GM23338 (cell line): ENCODE data around the gene FHIT. TPM values are rescaled to one million over a fixed set of nuclear protein-coding genes. Genes with fewer than 3 reads are reported as not detected.

ENCODE experiments used
- ATAC-seq: fragments of 200-7000 bp; cut with Tn5 transposase; 3 replicates; pipeline ENCODE4 v1.9.1; 2020
- DNase-seq: peaks from one replicate; pipeline ENCODE4 v3.0.0-alpha.2; 2015; ENCODE audit warnings: low spot score
- H2AFZ ChIP-seq: fragments of 200-600 bp; sonication (generic); 2 replicates; pipeline ENCODE4 v1.8.0; 2016; ENCODE audit warnings: antibody characterized with exemption, mild to moderate bottlenecking, moderate library complexity
- H3F3A ChIP-seq: fragments of 200-600 bp; sonication (generic); replicated peaks from 2 replicates; pipeline ENCODE4 v1.8.0; 2017; ENCODE audit warnings: antibody characterized with exemption, mixed run types, low read depth
- H3K27ac ChIP-seq: fragments of 200-600 bp; sonication (generic); 2 replicates; pipeline ENCODE4 v1.6.1; 2016; ENCODE audit warnings: low read depth
- H3K27me3 ChIP-seq: fragments of 200-600 bp; sonication (generic); 2 replicates; pipeline ENCODE4 v1.8.0; 2016; ENCODE audit warnings: mild to moderate bottlenecking, mixed run types, moderate library complexity; ENCODE audit not compliant: insufficient read depth
- H3K36me3 ChIP-seq: fragments of 200-600 bp; sonication (generic); 2 replicates; pipeline ENCODE4 v1.8.0; 2016; ENCODE audit warnings: mild to moderate bottlenecking; ENCODE audit not compliant: insufficient read depth
- H3K4me1 ChIP-seq: fragments of 200-600 bp; sonication (generic); 2 replicates; pipeline ENCODE4 v1.8.0; 2016; ENCODE audit warnings: mild to moderate bottlenecking, moderate library complexity; ENCODE audit not compliant: insufficient read depth
- H3K4me2 ChIP-seq: fragments of 200-600 bp; sonication (generic); 2 replicates; pipeline ENCODE4 v1.7.1; 2017; ENCODE audit warnings: mixed run types
- H3K4me3 ChIP-seq: fragments of 200-600 bp; sonication (generic); 2 replicates; pipeline ENCODE4 v1.6.1; 2016; ENCODE audit warnings: mixed run types
- H3K79me2 ChIP-seq: fragments of 200-600 bp; sonication (generic); replicated peaks from 2 replicates; pipeline ENCODE4 v1.8.0; 2017; ENCODE audit warnings: mild to moderate bottlenecking; ENCODE audit not compliant: insufficient read depth
- H3K9me2 ChIP-seq: fragments of 200-600 bp; sonication (generic); 2 replicates; pipeline ENCODE4 v1.8.0; 2017; ENCODE audit not compliant: insufficient read depth
- H4K20me1 ChIP-seq: fragments of 200-600 bp; sonication (generic); replicated peaks from 2 replicates; pipeline ENCODE4 v1.8.0; 2017; ENCODE audit warnings: mild to moderate bottlenecking; ENCODE audit not compliant: insufficient read depth
- H3K27ac Mint-ChIP-seq: 2 replicates; pipeline ENCODE4 v1.8.0; 2020; ENCODE audit warnings: inconsistent platforms, mild to moderate bottlenecking, moderate library complexity, mixed read lengths
- H3K27me3 Mint-ChIP-seq: 3 replicates; pipeline ENCODE4 v1.8.0; 2022; ENCODE audit warnings: low read depth, mild to moderate bottlenecking, moderate library complexity, mixed read lengths, inconsistent platforms; ENCODE audit not compliant: insufficient read depth, poor library complexity
- H3K36me3 Mint-ChIP-seq: 3 replicates; pipeline ENCODE4 v1.8.0; 2021; ENCODE audit warnings: low read depth, mild to moderate bottlenecking, inconsistent platforms, moderate library complexity, mixed read lengths
- H3K4me1 Mint-ChIP-seq: 3 replicates; pipeline ENCODE4 v1.8.0; 2020; ENCODE audit warnings: mild to moderate bottlenecking, inconsistent platforms, mixed read lengths
- H3K4me3 Mint-ChIP-seq: 3 replicates; pipeline ENCODE4 v1.8.0; 2021; ENCODE audit warnings: moderate library complexity, mild to moderate bottlenecking, inconsistent platforms, mixed read lengths
- H3K9me3 Mint-ChIP-seq: 3 replicates; pipeline ENCODE4 v1.8.0; 2020; ENCODE audit warnings: moderate library complexity, mild to moderate bottlenecking, inconsistent platforms, mixed read lengths
- CREB1 ChIP-seq: fragments of 250-450 bp; sonication (Bioruptor Pico); IDR thresholded peaks from 2 replicates; pipeline ENCODE4 v1.5.0; 2020; ENCODE audit warnings: low read depth, mild to moderate bottlenecking, moderate library complexity
- EZH2 ChIP-seq: fragments of 200-600 bp; sonication (generic); IDR thresholded peaks from one replicate; pipeline ENCODE4 v1.8.0; 2017; ENCODE audit warnings: antibody characterized with exemption, mild to moderate bottlenecking, low read depth; ENCODE audit not compliant: unreplicated experiment
- EZH2phosphoT487 ChIP-seq: fragments of 200-600 bp; sonication (generic); IDR thresholded peaks from one replicate; pipeline ENCODE4 v1.8.1; 2018; ENCODE audit warnings: antibody characterized with exemption; ENCODE audit not compliant: unreplicated experiment
- NANOG ChIP-seq: IDR thresholded peaks from 2 replicates; pipeline ENCODE4 v1.6.1; 2016; ENCODE audit warnings: antibody characterized with exemption, borderline replicate concordance
- POLR2AphosphoS5 ChIP-seq: IDR thresholded peaks from 2 replicates; pipeline ENCODE4 v1.6.1; 2016; ENCODE audit warnings: antibody characterized with exemption, low read depth
- STAT1 ChIP-seq: IDR thresholded peaks from one replicate; pipeline ENCODE4 v1.6.1; 2016; ENCODE audit warnings: antibody characterized with exemption; ENCODE audit not compliant: unreplicated experiment
- ZNF114 ChIP-seq: fragments of 250-450 bp; sonication (Bioruptor Pico); IDR thresholded peaks from 2 replicates; pipeline ENCODE4 v1.5.0; 2020; ENCODE audit warnings: mild to moderate bottlenecking, moderate library complexity
- ZNF331 ChIP-seq: fragments of 250-450 bp; sonication (Bioruptor Pico); IDR thresholded peaks from 2 replicates; pipeline ENCODE4 v1.5.0; 2020; ENCODE audit warnings: low read depth, mild to moderate bottlenecking, moderate library complexity
- polyA plus RNA-seq: library from polyadenylated mRNA; unstranded; fragments of >200 nt; fragmentation: Nextera tagmentation; extraction: Ambion mirVana; gene quantifications from 2 replicates; pipeline ENCODE4 v1.2.1, GENCODE V29; 2016
- total RNA-seq: library from RNA; depleted of rRNA; stranded (reverse); fragments of >200 nt; shearing (Covaris generic); gene quantifications from 2 replicates; pipeline ENCODE4 v1.2.3, GENCODE V29; 2014
- TF ChIP-seq, protein P1 (sequence below), 2 experiments: fragments of 200-600 bp in 1 of 2; sonication (generic) in 1 of 2; conservative IDR thresholded peaks; 2 replicates each; pipeline versions ENCODE4 v1.5.1 to v1.6.1; 2016 to 2017; ENCODE audit warnings: antibody characterized with exemption in 2 of 2, low read depth in 2 of 2, mild to moderate bottlenecking in 2 of 2, moderate library complexity in 1 of 2
- TF ChIP-seq, protein P2 (sequence below): IDR thresholded peaks from 2 replicates; pipeline ENCODE4 v1.6.1; 2016; ENCODE audit warnings: antibody characterized with exemption
- TF ChIP-seq, protein P3 (sequence below): IDR thresholded peaks from one replicate; pipeline ENCODE4 v1.6.1; 2018; ENCODE audit warnings: antibody characterized with exemption; ENCODE audit not compliant: unreplicated experiment

FHIT gene
- total and polyA plus RNA-seq, 2 experiments from 2014 or later, result 3.0 to 8.3 TPM

DNA sequence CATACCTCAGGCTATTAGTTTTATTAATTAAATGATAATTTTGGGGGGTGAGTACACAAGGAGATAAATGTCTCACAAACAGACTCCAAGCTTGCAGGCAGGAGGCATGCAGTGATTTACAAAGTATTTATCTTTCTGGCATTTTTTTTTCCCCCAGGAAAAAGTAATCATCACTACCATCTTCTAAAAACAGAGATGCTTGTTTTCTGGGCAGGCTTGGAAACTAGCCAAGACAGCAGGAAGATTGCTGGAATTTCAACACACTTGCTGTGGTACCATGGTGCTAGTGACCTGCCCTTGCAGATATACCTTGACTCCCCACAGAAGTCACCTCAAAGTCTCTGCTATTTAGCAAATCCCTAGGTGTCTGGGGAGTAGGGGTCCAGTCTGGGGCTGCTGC lies 1468.6 kb downstream of the FHIT start:
- no peaks in the 10 kb centered on the region for H3K36me3 ChIP-seq
- no peaks in the 10 kb centered on the region for H3K79me2 ChIP-seq
- no peak overlapping the region for H2AFZ ChIP-seq
- H3K4me2 ChIP-seq, result no peak overlapping the region
- H3K27ac ChIP-seq, result no peak overlapping the region
- no peak overlapping the region for H3K4me3 Mint-ChIP-seq
- no peaks in the 10 kb centered on the region for H3K36me3 Mint-ChIP-seq
- H3K4me1 ChIP-seq, result no peaks in the 10 kb centered on the region
- peaks cover 4% of the 10 kb centered on the region for H3K9me2 ChIP-seq
- H3K9me3 Mint-ChIP-seq, result no peaks in the 10 kb centered on the region
- H3K27me3 ChIP-seq, result no peaks in the 10 kb centered on the region
- TF ChIP-seq, protein P1, sequence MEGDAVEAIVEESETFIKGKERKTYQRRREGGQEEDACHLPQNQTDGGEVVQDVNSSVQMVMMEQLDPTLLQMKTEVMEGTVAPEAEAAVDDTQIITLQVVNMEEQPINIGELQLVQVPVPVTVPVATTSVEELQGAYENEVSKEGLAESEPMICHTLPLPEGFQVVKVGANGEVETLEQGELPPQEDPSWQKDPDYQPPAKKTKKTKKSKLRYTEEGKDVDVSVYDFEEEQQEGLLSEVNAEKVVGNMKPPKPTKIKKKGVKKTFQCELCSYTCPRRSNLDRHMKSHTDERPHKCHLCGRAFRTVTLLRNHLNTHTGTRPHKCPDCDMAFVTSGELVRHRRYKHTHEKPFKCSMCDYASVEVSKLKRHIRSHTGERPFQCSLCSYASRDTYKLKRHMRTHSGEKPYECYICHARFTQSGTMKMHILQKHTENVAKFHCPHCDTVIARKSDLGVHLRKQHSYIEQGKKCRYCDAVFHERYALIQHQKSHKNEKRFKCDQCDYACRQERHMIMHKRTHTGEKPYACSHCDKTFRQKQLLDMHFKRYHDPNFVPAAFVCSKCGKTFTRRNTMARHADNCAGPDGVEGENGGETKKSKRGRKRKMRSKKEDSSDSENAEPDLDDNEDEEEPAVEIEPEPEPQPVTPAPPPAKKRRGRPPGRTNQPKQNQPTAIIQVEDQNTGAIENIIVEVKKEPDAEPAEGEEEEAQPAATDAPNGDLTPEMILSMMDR (conservative IDR thresholded peaks at IDR 0.05; ENCODE audit: low read depth in 2 of 2), result no peak
- TF ChIP-seq CREB1 (CRISPR knock-in tag), result no peak
- no peak for TF ChIP-seq POLR2AphosphoS5
- TF ChIP-seq NANOG, result no peak
- TF ChIP-seq EZH2, result no peak
- no peak for TF ChIP-seq ZNF114
- H3K4me3 ChIP-seq, result no peak overlapping the region
- no peak overlapping the region for H3K27ac Mint-ChIP-seq
- H4K20me1 ChIP-seq, result no peaks in the 10 kb centered on the region
- peaks cover 12% of the 10 kb centered on the region for H3K4me1 Mint-ChIP-seq
- H3F3A ChIP-seq, result no peaks in the 10 kb centered on the region
- H3K27me3 Mint-ChIP-seq, result peaks cover 4% of the 10 kb centered on the region
- ATAC-seq (no peak), DNase-seq (no peak)

DNA sequence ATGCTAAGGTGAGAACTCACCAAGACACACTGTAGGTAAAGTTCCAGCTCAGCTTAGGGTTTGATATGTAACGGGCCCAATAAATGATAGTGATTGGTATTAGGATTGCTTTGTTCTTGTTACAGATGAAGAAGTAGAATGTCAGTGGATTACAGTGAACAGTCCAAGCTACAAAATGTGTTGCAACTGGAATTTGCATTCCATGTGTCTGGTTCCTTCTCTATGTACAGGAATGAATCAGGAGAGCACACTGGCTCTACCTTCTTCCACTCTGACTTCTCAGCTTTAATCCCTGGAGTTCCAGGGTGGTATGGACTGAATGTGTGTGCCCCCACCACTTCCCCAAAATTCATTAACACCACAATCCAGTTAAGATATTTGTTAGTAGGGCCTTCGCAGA lies 1471.0 kb downstream of the FHIT start:
- Mint-ChIP-seq H3K9me3 (no peaks in the 10 kb centered on the region), H3K27ac (no peak overlapping the region), H3K4me1 (peaks cover 17% of the 10 kb centered on the region), H3K4me3 (no peak overlapping the region), H3K36me3 (no peaks in the 10 kb centered on the region), H3K27me3 (peaks cover 4% of the 10 kb centered on the region)
- no peaks in the 10 kb centered on the region for H4K20me1 ChIP-seq
- H3K27me3 ChIP-seq, result no peaks in the 10 kb centered on the region
- H3K4me2 ChIP-seq, result no peak overlapping the region
- no peak overlapping the region for H3K4me3 ChIP-seq
- no peaks in the 10 kb centered on the region for H3K36me3 ChIP-seq
- peaks cover 6% of the 10 kb centered on the region; the same call in 1 of the 2 replicates for H3K4me1 ChIP-seq
- ATAC-seq (no peak), DNase-seq (no peak)
- no peak overlapping the region for H2AFZ ChIP-seq
- H3F3A ChIP-seq, result no peaks in the 10 kb centered on the region
- H3K27ac ChIP-seq, result no peak overlapping the region
- H3K79me2 ChIP-seq, result no peaks in the 10 kb centered on the region
- H3K9me2 ChIP-seq, result peaks cover 4% of the 10 kb centered on the region
- TF ChIP-seq POLR2AphosphoS5 (no peak), STAT1 (no peak), ZNF331 (no peak), CREB1 (CRISPR knock-in tag) (no peak), ZNF114 (no peak), NANOG (no peak), EZH2phosphoT487 (no peak)
- TF ChIP-seq, protein P2, sequence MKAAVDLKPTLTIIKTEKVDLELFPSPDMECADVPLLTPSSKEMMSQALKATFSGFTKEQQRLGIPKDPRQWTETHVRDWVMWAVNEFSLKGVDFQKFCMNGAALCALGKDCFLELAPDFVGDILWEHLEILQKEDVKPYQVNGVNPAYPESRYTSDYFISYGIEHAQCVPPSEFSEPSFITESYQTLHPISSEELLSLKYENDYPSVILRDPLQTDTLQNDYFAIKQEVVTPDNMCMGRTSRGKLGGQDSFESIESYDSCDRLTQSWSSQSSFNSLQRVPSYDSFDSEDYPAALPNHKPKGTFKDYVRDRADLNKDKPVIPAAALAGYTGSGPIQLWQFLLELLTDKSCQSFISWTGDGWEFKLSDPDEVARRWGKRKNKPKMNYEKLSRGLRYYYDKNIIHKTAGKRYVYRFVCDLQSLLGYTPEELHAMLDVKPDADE, result no peak
- TF ChIP-seq, protein P3, sequence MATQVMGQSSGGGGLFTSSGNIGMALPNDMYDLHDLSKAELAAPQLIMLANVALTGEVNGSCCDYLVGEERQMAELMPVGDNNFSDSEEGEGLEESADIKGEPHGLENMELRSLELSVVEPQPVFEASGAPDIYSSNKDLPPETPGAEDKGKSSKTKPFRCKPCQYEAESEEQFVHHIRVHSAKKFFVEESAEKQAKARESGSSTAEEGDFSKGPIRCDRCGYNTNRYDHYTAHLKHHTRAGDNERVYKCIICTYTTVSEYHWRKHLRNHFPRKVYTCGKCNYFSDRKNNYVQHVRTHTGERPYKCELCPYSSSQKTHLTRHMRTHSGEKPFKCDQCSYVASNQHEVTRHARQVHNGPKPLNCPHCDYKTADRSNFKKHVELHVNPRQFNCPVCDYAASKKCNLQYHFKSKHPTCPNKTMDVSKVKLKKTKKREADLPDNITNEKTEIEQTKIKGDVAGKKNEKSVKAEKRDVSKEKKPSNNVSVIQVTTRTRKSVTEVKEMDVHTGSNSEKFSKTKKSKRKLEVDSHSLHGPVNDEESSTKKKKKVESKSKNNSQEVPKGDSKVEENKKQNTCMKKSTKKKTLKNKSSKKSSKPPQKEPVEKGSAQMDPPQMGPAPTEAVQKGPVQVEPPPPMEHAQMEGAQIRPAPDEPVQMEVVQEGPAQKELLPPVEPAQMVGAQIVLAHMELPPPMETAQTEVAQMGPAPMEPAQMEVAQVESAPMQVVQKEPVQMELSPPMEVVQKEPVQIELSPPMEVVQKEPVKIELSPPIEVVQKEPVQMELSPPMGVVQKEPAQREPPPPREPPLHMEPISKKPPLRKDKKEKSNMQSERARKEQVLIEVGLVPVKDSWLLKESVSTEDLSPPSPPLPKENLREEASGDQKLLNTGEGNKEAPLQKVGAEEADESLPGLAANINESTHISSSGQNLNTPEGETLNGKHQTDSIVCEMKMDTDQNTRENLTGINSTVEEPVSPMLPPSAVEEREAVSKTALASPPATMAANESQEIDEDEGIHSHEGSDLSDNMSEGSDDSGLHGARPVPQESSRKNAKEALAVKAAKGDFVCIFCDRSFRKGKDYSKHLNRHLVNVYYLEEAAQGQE, result no peak
